ENCODE data around the gene S1PR3.
A peak's percentile ranks its signal among the peaks of the same experiment; 100 is the strongest.

S1PR3 gene

DNA sequence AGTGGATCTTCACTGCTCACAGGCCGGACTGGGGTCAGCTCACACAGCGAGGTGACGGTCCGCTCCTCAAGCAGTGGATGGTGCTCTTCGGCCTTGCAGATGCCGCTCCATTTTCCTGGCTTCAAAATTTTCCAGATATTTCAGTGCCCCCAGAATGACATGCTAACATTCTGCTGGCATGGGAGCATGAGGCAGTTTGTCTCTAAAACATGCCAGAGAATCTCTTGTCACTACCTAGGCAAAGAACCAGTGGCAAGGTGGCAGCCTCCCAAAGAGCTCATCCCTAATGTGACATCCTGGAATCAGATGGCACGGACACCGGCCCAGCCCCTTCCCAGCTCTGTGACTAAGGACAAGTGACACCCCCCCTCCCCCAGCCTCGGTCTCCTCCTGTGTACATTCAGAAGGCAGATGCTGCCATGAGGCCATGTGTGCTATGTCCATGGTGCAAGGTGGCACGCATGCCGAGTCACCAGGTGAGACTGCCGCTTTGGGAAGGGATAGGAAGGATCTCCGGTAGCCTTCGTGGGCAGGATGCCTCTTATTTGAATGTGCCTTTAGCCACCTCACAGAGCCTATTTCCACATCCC is 2.7 kb downstream of the S1PR3 start:
- no peak for DNase-seq

DNA sequence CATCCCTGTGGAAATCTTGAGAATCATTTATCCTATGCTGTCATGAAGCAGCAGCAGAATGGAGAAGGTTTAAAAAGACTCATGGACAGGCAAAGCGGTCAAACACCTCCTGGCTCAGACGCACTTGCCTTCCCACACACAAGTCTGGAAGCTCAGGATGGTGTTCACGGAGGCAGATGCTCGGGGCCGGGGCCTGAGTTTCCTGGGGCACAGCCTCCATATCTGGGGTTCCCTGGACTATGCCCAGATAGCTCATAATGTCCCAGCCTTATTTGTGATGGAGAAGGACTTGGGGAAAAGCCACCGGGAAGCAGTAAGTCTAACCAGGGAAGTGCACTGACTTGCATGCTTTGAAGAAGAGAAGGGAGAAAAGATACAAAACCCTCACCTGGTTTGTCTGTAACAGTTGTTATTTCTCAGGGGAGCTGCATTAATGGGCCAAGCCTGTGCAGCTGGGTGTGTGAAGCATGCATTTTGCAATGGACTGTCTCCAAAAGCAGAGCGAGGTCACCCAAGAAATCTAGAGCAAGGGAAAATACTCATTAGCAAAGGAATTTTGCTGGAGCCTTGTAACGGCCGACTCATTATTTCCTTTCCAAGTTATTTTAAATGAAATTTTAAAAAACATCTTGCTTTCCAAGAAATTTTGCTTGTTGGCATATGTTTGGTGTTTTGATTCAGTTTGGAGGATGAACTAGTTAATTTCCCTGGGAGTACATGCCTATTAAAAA is 3.4 kb downstream of the S1PR3 start:
- DNase-seq: no peak

DNA sequence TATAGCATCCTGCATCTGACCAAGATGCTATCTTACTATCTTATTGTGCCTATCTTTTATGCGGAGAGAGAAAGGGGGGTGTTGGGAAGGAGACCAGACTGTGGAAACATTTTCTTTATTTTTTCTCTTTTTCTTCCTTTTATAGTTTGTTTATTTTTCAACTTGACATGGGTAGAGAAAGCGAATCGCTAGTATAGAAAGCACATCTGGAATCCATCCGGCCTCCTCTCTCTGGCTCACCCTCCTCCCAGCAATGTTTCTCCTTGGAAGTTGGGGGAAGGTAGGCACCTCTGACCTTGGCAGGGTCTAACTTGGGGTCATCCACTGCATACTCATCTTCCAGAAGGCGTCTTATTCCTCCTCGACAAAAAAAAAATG is 3.9 kb downstream of the S1PR3 start:
- no peak for DNase-seq

DNA sequence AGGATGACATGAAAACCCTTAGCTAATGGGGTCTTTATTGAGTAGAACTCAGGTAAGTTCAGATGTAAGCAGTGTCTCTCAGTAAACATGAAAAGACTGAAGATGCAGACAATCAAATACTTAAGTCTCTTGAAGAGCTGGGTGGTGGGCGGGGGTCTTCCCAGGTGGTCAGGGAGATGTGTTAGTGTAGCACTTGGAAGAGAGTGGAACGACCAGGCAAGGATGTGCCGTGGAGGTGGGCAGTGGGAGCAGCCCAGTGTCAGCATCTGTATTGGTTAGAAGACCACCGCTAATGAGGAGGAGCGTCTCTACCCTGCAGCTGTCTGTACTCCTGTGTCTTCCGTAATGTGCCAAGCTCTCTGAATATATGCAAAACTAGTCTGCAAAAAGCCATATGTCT is 4.4 kb downstream of the S1PR3 start:
- no peak for DNase-seq

DNA sequence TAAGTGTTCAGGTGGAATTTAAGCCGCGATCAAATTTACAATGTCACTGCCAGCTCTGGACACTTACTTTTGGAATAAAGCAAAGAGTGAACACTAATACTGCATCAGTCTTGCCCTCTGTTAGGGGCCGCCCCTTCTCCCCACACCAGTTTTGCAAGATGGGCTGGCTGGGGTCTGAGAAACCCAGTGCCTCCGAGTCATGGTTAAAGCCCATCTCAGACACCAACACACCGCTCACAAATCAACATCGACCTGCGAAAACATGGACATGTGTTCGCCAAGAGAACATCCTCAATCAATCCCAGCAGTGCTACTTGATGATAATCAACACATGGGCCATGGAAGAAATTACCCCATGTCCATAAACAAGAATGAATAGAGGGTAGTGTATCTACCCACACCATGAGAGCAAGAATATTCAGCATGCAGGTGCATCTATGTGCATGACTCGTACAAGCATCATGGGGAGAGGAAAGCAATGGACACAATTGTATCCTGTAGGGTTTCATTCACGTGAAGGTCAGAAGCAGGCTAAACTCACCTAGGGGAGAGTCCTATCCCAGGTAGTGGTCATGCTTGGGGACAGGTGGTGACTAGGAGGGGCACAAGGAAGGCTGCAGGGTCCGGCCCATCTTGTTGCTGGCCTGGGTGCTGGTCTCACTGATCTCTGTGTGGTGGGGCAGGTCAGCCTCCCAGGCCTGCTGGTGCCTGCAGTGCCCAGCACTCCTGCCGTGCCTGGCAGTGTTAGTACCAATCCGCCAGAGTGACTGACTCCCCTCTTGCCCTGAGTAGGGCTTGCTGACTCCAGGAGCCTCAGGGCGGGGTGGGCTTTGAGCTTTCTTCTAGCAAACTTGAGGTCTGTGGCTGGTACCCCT is 5.0 kb downstream of the S1PR3 start:
- no peak for DNase-seq

DNA sequence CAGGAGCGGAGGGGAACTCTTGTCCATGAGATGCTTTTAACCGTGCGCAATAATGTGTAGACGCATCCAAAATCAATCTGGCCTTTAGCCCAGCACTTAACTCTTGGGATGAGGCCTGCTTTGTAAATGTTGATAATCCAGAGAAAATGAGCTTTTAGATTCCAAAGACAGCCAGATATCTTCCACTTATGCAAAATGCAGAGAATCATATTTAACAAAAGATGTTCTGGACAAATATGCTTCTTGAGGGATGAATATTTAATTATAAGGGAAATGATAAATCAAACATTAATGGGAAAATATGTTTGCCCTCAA is 5.6 kb downstream of the S1PR3 start:
- no peak for DNase-seq

DNA sequence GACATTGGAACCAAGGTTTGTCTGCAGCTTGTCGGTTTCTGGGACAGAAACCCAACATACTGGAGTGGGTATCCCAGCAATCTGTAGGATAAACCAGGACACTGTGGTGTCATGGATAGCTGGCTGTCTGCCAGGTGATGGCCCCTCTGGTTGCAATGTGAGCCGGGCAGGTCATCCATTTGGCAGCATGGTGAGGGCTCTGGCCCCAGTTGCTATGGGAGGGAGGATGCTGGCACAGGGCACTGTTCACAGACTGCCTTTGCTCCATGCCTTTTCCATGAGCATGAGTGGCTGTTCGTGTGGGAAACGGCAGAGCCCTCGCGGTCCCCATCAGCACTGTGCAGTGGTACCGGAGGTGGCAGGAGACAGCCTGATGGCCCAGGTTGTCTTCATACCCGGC is 6.4 kb downstream of the S1PR3 start:
- DNase-seq: no peak

DNA sequence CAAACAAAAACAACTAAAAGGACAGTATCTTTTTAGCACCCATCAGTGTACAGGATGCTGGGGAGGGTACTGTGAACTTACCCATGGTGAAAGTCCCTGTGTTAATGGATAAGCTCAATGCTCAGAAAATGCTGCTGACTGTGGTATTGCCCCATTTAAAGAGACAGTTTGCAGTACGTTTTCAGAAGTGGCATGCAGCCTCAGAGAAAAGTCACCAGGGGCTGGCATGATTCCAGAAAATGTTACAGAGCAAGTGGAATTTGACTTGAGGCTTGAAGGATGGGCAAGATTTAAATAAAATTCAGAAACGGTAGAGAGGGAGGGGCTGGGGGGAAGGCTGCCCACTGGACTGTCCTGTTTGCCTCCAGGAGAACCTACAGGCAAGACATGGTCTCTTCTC is 7.2 kb downstream of the S1PR3 start:
- no peak for DNase-seq

DNA sequence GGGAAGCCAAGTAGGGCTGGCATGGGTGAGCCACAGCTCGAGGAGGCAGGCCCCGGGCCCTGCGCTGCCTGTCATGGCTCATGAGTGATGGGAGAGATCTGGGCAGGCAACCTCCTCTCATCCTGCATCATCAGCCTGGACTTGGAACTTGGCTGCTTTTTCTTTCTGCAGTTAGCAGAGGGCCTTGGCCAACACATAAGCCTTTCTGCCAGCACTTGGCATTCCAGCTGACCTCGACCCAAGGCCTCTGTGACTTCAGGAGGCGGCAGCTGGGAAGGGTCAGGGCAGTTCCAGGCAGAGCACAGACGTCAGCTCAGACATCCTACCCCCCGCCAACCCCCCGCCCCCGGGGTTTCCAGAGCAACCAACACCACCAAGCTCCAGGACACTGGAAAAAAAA is 7.6 kb downstream of the S1PR3 start:
- no peak for DNase-seq

DNA sequence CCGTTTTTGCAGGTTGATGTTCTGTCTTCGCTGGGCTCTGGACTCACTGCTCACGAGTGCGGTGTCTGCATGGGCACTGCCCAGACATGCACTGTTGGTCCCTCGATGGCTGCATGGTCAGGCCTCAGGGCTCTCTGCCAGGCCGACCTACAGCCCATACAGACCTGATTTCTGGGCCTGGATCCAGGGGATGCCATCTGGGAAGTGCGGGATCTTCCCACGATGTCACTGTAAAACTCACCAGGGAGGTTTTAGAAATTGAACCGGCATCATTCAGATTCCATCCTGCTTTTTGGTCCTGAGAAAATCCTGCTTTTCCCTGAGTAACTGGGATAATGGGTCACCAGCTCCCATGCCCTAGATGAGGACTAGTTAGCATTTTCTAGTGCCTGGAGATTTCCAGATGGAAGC is 9.1 kb downstream of the S1PR3 start:
- DNase-seq: no peak

DNA sequence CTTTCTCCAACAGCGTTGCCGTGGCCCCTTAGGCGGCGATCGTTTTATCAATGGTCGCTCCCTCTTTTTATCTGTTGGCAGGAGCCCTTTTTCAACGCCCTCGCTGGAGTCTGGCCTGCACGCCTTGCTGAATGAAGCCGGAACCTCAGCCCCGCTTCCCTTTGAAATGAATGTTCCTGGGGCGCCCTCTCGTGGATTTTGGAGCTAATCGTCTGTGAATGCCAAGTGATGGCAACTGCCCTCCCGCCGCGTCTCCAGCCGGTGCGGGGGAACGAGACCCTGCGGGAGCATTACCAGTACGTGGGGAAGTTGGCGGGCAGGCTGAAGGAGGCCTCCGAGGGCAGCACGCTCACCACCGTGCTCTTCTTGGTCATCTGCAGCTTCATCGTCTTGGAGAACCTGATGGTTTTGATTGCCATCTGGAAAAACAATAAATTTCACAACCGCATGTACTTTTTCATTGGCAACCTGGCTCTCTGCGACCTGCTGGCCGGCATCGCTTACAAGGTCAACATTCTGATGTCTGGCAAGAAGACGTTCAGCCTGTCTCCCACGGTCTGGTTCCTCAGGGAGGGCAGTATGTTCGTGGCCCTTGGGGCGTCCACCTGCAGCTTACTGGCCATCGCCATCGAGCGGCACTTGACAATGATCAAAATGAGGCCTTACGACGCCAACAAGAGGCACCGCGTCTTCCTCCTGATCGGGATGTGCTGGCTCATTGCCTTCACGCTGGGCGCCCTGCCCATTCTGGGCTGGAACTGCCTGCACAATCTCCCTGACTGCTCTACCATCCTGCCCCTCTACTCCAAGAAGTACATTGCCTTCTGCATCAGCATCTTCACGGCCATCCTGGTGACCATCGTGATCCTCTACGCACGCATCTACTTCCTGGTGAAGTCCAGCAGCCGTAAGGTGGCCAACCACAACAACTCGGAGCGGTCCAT is 10.0 kb downstream of the S1PR3 start:
- peak; percentile 55 for DNase-seq

DNA sequence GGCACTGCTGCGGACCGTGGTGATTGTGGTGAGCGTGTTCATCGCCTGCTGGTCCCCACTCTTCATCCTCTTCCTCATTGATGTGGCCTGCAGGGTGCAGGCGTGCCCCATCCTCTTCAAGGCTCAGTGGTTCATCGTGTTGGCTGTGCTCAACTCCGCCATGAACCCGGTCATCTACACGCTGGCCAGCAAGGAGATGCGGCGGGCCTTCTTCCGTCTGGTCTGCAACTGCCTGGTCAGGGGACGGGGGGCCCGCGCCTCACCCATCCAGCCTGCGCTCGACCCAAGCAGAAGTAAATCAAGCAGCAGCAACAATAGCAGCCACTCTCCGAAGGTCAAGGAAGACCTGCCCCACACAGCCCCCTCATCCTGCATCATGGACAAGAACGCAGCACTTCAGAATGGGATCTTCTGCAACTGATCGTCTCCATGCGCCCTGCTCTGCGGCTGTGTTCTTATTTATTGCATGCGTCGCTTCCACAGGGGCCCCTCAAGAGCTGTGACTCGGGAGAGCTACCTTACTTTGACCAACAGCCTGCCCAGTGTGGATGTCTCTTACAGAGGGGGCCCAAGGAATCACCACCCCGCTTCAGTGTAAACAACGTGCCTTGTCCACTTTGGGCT is 10.8 kb downstream of the S1PR3 start:
- DNase-seq: no peak

DNA sequence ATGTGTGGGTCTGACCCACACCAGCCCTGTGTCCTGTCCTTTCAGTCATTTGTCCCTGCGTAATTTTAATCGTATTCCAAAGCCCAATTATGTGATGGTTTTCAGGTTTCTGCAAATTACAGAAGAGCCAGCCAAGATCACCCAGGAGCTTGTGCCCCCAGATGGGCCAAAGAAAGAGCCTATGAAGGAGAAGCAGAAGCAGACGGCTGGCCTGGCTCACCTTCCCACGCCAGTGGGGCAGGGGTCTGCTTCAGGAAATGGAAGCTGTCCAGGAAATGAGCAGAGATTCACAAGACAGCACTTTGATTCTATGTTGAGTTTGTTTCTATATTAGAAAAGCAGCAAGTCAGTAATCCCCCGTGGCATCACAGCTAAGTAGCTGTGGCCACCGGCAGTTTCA is 11.7 kb downstream of the S1PR3 start:
- DNase-seq: no peak

DNA sequence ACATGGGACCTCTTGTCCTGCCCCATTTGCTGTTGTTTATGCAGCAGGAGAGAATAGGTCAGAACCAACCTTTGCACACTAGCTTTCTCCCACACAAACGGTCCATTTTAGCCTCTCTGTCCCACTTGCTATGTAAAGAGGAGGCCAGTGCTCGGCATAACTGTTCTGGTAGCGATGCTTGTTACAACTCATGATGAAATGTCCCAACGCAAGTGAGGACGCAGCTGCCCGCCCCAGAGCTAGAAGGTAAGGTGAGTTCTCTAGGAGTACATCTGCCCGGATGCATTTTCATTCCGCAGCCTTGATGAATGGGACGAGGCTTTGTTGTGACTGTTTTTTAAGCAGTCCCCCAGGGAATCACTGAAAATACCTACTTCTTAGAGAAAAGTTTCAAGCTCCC is 14.1 kb downstream of the S1PR3 start:
- no peak for DNase-seq

DNA sequence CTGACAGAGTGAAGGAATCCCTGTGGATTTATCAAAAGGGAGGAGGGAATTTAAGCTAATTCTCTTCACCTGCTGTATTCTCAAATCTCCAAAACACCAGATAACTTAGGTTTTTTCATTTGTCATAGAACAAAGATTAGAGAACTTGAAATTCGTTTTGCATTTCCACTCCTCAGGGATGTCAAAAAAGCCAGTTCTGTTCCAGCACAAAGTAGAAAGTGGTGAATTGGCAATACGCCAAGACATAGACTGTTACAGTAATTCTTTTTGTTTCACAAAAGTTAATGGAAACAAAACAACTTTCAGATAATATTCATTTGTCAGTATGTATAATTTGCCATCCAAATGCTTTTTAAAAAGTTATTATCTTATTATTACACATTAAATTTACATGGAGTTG is 15.0 kb downstream of the S1PR3 start:
- DNase-seq: no peak

DNA sequence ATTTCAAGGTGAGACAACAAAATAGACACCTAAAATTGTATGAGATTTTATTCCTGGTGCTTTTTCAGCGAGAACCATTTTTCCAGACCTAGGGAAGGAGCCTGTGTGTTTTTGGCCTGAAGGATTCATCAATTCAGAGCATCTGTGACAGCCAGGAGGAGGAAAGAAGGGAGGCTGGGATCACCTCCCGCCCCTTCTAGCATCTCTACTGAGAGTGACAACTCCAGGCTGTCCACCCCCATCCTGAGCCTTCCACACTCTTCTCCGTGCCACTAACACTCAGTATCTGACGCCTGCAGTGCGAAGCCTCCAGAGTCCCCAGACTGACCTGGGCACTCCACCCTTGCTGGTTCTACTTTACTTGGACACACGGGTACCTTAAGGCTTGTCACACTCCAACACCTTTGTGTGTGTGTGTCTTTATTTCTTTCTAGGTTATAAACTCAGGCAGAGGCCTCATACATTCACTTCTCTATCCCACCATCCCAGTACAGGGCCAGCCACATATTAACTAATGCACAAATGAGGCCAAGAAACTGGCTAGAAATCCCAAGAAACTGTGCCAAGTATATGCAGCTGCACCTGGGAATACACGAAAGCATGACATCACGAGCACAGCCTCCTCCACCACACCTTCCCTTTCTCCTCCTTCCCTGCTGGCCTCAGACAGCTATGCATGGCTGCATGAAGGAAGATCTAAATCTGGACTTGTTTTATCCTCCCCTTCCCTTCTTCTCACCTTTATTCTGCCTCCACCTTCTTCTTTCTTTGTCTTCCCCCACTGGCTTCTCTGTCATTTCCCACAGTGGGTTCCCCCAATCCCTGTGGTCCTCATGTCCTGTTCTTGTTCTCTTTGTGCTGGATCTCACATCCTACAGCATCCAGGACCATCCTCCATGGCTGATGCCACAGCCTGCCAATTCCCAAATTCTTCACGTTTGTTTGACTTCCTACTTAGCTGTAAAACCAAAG is 16.0 kb downstream of the S1PR3 start:
- DNase-seq: no peak

DNA sequence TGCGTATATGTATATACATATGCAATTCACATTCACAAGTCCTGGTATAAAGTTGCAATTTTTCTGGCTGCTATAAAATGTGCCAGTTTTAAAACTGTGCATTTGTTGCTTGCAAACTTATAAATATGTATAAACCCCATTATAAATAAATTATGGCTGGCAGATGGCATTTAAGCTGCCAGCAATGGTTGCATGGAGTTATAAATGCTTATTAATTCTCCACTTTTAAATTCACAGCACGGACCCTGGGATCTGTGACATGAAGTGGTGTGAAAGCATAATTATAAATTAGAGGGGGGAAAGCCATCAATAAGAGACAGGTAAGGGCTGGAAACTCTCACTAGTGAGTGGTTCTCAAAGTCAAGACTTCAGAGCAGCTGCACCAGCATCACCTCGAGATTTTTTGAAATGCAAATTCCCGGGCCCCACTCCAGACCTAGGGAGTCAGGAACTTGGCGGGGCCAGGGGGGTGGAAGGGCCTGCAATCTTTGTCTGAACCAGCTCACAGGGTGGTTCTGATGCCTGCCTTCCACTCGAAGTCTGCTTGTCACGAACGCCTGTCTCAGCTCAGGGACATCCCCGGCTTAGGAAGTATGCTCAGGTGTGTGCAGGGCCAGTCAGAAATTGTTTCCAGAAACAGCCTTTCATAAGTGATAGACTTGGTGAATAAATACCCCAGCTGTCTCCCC is 16.9 kb downstream of the S1PR3 start:
- no peak for DNase-seq

DNA sequence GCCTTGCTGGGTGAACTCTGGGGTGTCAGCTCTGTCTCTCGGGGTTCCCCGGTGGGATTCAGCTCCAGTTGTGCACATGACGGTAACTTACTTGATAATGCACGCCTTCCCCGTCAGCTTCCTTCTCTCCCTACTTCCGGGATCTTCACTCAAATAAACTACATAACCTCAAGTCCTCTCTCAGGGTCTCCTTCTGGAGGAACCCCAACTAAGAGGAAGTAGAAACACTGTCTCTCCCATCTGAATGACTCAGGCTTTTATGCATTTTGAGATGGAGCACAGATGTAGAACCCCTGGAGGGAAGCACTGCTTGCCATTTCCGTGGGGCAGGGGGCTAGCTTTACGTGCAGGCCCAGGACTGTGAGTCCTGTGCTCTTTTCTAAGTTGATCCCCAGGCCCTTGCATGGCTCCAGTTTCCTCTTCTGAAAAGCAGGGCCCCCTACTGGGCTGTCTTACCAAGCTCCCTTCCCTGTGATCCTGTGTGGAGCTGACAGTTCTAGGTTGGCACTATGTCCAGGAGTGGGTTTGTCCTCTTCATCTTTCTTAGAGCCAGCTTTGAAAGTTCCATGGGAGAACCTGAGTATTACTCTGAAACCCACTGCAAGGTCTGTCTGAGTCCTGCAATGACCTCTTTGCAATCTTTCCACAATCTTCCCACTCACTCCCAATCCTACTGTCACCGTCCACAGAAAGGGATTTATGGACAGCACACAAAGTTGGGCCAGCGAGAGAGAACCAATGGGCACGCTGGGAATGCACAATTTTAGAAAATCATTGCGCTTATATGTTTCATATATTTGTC is 17.7 kb downstream of the S1PR3 start:
- DNase-seq: no peak

DNA sequence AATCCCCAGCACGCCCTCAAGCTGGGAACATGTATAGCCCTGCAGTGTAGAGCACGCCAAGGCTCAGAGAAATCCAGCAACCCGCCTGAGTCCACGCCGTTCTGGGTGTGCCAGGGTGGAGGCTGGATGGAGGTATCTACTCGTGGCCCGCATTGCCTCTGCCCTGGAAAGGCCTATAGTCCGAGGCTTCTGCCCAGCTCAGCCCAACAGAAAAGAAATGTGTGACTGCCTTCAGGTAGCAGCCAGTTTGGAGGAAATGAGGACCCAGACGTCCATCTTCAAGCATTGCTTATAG is 18.2 kb downstream of the S1PR3 start:
- no peak for DNase-seq

DNA sequence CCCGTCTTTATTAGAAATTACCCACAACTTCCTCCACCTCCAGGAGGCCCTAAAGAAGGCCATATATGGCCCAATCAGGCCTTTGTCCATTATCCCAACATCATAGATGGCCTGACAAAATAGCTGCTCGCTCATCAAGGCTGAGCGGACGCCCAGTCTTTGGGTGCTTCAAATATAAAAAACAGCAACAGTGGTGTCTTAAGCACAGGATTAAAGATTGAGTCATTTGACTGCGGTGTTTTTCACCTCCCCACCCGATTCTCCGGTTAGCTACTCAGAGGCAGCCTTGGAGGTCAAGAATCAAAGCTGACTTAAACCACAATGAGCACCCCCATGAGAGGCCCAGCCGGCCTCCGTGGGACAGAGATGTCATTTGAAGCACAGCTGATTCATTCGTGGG is 18.8 kb downstream of the S1PR3 start:
- DNase-seq: no peak

Measured in SHP77 treated with DMSO at 0.1 percent for 48 hours (cell line).